HG03432 (cell line): ENCODE measurements around the gene SNHG17.
"Not testable (repeated sequence)": the region's sequence is repeated elsewhere in the genome, so short reads cannot be mapped to it uniquely, and the experiment has no call there.

Experiments used
- ATAC-seq: cut with Tn5 transposase; IDR thresholded peaks from one replicate; pipeline ENCODE4 v1.9.1; 2021; ENCODE audit warnings: mild to moderate bottlenecking, moderate library complexity; ENCODE audit not compliant: unreplicated experiment

SNHG17 gene

GRCh38 chr20:38421915-38422314 lies 13.2 kb downstream of the SNHG17 start:
- no peak for ATAC-seq

- no peak for ATAC-seq
Measured at GRCh38 chr20:38420388-38421085, 14.6 kb downstream of the SNHG17 start.

- no peak for ATAC-seq
Measured at GRCh38 chr20:38418509-38419204, 16.5 kb downstream of the SNHG17 start.

- no peak for ATAC-seq
Measured at GRCh38 chr20:38414769-38415450, 20.2 kb downstream of the SNHG17 start.

GRCh38 chr20:38412877-38413577 lies 22.1 kb downstream of the SNHG17 start:
- no peak for ATAC-seq

GRCh38 chr20:38407822-38408221 lies 27.3 kb downstream of the SNHG17 start:
- not testable (repeated sequence) for ATAC-seq

- no peak for ATAC-seq
Measured at GRCh38 chr20:38407321-38407720, 27.8 kb downstream of the SNHG17 start.

GRCh38 chr20:38406476-38406875 lies 28.7 kb downstream of the SNHG17 start:
- no peak for ATAC-seq

- no peak for ATAC-seq
Measured at GRCh38 chr20:38405132-38405531, 30.0 kb downstream of the SNHG17 start.

GRCh38 chr20:38404016-38404415 lies 31.1 kb downstream of the SNHG17 start:
- no peak for ATAC-seq

GRCh38 chr20:38402816-38403215 lies 32.3 kb downstream of the SNHG17 start:
- no peak for ATAC-seq

GRCh38 chr20:38402089-38402488 lies 33.0 kb downstream of the SNHG17 start:
- no peak for ATAC-seq

GRCh38 chr20:38395751-38396395 lies 39.3 kb downstream of the SNHG17 start:
- ATAC-seq, result not testable (repeated sequence)

GRCh38 chr20:38395165-38395564 lies 40.0 kb downstream of the SNHG17 start:
- ATAC-seq, result no peak

- ATAC-seq, result no peak
Measured at GRCh38 chr20:38393259-38393658, 41.9 kb downstream of the SNHG17 start.

GRCh38 chr20:38392356-38392755 lies 42.8 kb downstream of the SNHG17 start:
- ATAC-seq, result no peak

GRCh38 chr20:38387953-38388352 lies 47.2 kb downstream of the SNHG17 start:
- ATAC-seq, result no peak

- ATAC-seq, result no peak
Measured at GRCh38 chr20:38386851-38387250, 48.3 kb downstream of the SNHG17 start.

GRCh38 chr20:38386004-38386403 lies 49.1 kb downstream of the SNHG17 start:
- ATAC-seq, result no peak

- no peak for ATAC-seq
Measured at GRCh38 chr20:38383147-38383546, 52.0 kb downstream of the SNHG17 start.

GRCh38 chr20:38377838-38378237 lies 57.3 kb downstream of the SNHG17 start:
- ATAC-seq, result not testable (repeated sequence)
